Smooth muscle cell (in vitro differentiated cells): ENCODE measurements around the gene KCNK16. TPM values are rescaled to one million over a fixed set of nuclear protein-coding genes. Genes with fewer than 3 reads are reported as not detected.
A peak's percentile ranks its signal among the peaks of the same experiment; 100 is the strongest.

Experiments used
- DNase-seq: peaks from one replicate; lab custom pipeline; 2025; ENCODE audit not compliant: unreplicated experiment; lab: John Stamatoyannopoulos, UW
- H2AFZ ChIP-seq: fragments of 200-600 bp; sonication (generic); 2 replicates; pipeline ENCODE4 v1.6.0; 2016; ENCODE audit warnings: antibody characterized with exemption, low read depth, mild to moderate bottlenecking
- H3F3A ChIP-seq: fragments of 200-600 bp; sonication (generic); 2 replicates; pipeline ENCODE4 v1.6.0; 2017; ENCODE audit warnings: antibody characterized with exemption, low read depth
- H3K27ac ChIP-seq: fragments of 200-600 bp; sonication (generic); 2 replicates; pipeline ENCODE4 v1.5.1; 2016; ENCODE audit warnings: low read depth, mild to moderate bottlenecking
- H3K27me3 ChIP-seq: fragments of 200-600 bp; sonication (generic); 2 replicates; pipeline ENCODE4 v1.6.1; 2016; ENCODE audit warnings: low read depth, mild to moderate bottlenecking
- H3K36me3 ChIP-seq: fragments of 200-600 bp; sonication (generic); 2 replicates; pipeline ENCODE4 v1.5.1; 2016; ENCODE audit warnings: low read depth
- H3K4me1 ChIP-seq: fragments of 200-600 bp; sonication (generic); 2 replicates; pipeline ENCODE4 v1.5.1; 2016; ENCODE audit warnings: low read depth
- H3K4me2 ChIP-seq: fragments of 200-600 bp; sonication (generic); 2 replicates; pipeline ENCODE4 v1.6.0; 2016; ENCODE audit warnings: mild to moderate bottlenecking
- H3K4me3 ChIP-seq: fragments of 200-600 bp; sonication (generic); 2 replicates; pipeline ENCODE4 v1.5.1; 2016; ENCODE audit warnings: mild to moderate bottlenecking
- H3K79me2 ChIP-seq: fragments of 200-600 bp; sonication (generic); 2 replicates; pipeline ENCODE4 v1.6.0; 2016; ENCODE audit warnings: low read depth, mild to moderate bottlenecking
- H3K9ac ChIP-seq: fragments of 200-600 bp; sonication (generic); 2 replicates; pipeline ENCODE4 v1.6.0; 2016; ENCODE audit warnings: low read depth
- H3K9me3 ChIP-seq: fragments of 200-600 bp; sonication (generic); replicated peaks from 2 replicates; pipeline ENCODE4 v1.5.1; 2016; ENCODE audit warnings: low read depth
- H4K20me1 ChIP-seq: fragments of 200-600 bp; sonication (generic); 2 replicates; pipeline ENCODE4 v1.6.0; 2016; ENCODE audit warnings: low read depth
- CTCF ChIP-seq: fragments of 200-600 bp; sonication (generic); IDR thresholded peaks from 2 replicates; pipeline ENCODE4 v1.5.1; 2017; ENCODE audit warnings: borderline replicate concordance, mild to moderate bottlenecking, antibody characterized with exemption; ENCODE audit not compliant: insufficient read depth, poor library complexity, severe bottlenecking
- WGBS: methylation state at CpG from one replicate; pipeline ENCODE4 v1.1.7; 2016; ENCODE audit warnings: low lambda C conversion rate; 5-methylcytosine and 5-hydroxymethylcytosine counted together
- polyA plus RNA-seq: library from polyadenylated mRNA; unstranded; fragments of >200 nt; fragmentation: Nextera tagmentation; extraction: Ambion mirVana; gene quantifications from 2 replicates; pipeline ENCODE4 v1.2.1, GENCODE V29; 2016
- total RNA-seq: library from RNA; depleted of rRNA; stranded (reverse); fragments of >200 nt; gene quantifications from 2 replicates; pipeline ENCODE4 v1.2.3, GENCODE V29; 2014

Gene KCNK16
- total and polyA plus RNA-seq, 2 experiments from 2014 or later: not detected

GRCh38 chr6:39339868-39340550, 17.5 kb upstream of the KCNK16 start:
- 68% methylated on average over 10 of the region's 10 CpGs for WGBS
- no peaks in the 10 kb centered on the region for H3K36me3 ChIP-seq
- peak overlapping the region; percentile 32 for H3K4me2 ChIP-seq
- peaks cover 15% of the 10 kb centered on the region for H3K4me1 ChIP-seq
- TF ChIP-seq CTCF: no peak
- no peak overlapping the region for H3K9ac ChIP-seq
- no peaks in the 10 kb centered on the region for H4K20me1 ChIP-seq
- H3K79me2 ChIP-seq: no peaks in the 10 kb centered on the region
- no peak overlapping the region for H3K27ac ChIP-seq
- DNase-seq: no peak
- no peak overlapping the region for H2AFZ ChIP-seq
- H3K9me3 ChIP-seq: no peaks in the 10 kb centered on the region
- H3K4me3 ChIP-seq: no peak overlapping the region
- peaks cover 23% of the 10 kb centered on the region for H3K27me3 ChIP-seq
- H3F3A ChIP-seq: no peaks in the 10 kb centered on the region

GRCh38 chr6:39339096-39339867, 16.8 kb upstream of the KCNK16 start:
- Histone ChIP-seq H3K36me3 (no peaks in the 10 kb centered on the region), H3K4me3 (no peak overlapping the region), H3K4me1 (peaks cover 15% of the 10 kb centered on the region), H3K4me2 (peak overlapping the region; percentile 32), H3K27me3 (peaks cover 28% of the 10 kb centered on the region), H3K27ac (no peak overlapping the region), H3K9me3 (no peaks in the 10 kb centered on the region), H3K79me2 (no peaks in the 10 kb centered on the region), H4K20me1 (no peaks in the 10 kb centered on the region), H3F3A (no peaks in the 10 kb centered on the region), H2AFZ (no peak overlapping the region), H3K9ac (no peak overlapping the region)
- TF ChIP-seq CTCF: no peak
- 53% methylated on average over 9 of the region's 9 CpGs for WGBS
- DNase-seq: no peak

- 90% methylated on average over 5 of the region's 5 CpGs for WGBS
- no peak overlapping the region for H3K4me3 ChIP-seq
- H3K9ac ChIP-seq: no peak overlapping the region
- peaks cover 11% of the 10 kb centered on the region for H3K4me1 ChIP-seq
- no peaks in the 10 kb centered on the region for H3K79me2 ChIP-seq
- H4K20me1 ChIP-seq: no peaks in the 10 kb centered on the region
- H3K9me3 ChIP-seq: no peaks in the 10 kb centered on the region
- H3K4me2 ChIP-seq: no peak overlapping the region
- no peaks in the 10 kb centered on the region for H3F3A ChIP-seq
- no peak for TF ChIP-seq CTCF
- peaks cover 35% of the 10 kb centered on the region for H3K27me3 ChIP-seq
- no peak overlapping the region for H2AFZ ChIP-seq
- no peak for DNase-seq
- H3K36me3 ChIP-seq: no peaks in the 10 kb centered on the region
- no peak overlapping the region for H3K27ac ChIP-seq
Measured at GRCh38 chr6:39338397-39338796, 15.9 kb upstream of the KCNK16 start.
